Astrocyte of the cerebellum (primary cell): ENCODE measurements around the gene ZNF793.

Experiments used
- DNase-seq: peaks from one replicate; pipeline ENCODE4 v3.0.0-alpha.2; 2011; ENCODE audit warnings: low read depth
- H3K4me3 ChIP-seq: 2 replicates; pipeline ENCODE4 v1.5.1; 2011; ENCODE audit warnings: mild to moderate bottlenecking, low read depth, low read length, moderate library complexity
- in situ Hi-C: cut with HindIII; loops from 2 replicates; pipeline ENCODE4 v1.10.0; 2017; ENCODE audit warnings: low sequenced_read_pairs
- TF ChIP-seq, protein P1 (sequence below): IDR thresholded peaks from 2 replicates; pipeline ENCODE4 v1.5.1; 2012; ENCODE audit warnings: low read length, low read depth, moderate library complexity, mild to moderate bottlenecking; ENCODE audit errors: missing control alignments

ZNF793 gene

DNA sequence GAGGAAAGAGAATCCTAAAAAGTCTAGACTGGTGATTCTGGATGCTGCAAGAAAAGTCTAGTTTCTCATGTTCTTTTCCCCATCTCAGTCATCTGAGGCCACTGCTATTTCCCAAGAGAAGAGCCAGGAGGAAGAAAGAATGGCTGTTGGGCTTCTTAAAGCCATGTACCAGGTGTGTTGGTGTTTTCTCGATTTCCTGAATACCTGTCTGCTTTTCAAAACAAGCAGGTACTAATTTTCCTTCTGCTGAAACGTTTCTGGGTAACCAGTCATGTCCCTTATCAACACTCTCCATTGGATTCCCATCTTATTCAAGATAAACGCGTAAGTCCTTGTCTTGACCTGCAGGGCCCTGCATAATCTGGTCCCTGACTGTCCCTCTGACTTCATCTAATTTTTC is 36.5 kb upstream of the ZNF793 start:
- DNase-seq: no peak
- TF ChIP-seq, protein P1, sequence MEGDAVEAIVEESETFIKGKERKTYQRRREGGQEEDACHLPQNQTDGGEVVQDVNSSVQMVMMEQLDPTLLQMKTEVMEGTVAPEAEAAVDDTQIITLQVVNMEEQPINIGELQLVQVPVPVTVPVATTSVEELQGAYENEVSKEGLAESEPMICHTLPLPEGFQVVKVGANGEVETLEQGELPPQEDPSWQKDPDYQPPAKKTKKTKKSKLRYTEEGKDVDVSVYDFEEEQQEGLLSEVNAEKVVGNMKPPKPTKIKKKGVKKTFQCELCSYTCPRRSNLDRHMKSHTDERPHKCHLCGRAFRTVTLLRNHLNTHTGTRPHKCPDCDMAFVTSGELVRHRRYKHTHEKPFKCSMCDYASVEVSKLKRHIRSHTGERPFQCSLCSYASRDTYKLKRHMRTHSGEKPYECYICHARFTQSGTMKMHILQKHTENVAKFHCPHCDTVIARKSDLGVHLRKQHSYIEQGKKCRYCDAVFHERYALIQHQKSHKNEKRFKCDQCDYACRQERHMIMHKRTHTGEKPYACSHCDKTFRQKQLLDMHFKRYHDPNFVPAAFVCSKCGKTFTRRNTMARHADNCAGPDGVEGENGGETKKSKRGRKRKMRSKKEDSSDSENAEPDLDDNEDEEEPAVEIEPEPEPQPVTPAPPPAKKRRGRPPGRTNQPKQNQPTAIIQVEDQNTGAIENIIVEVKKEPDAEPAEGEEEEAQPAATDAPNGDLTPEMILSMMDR: no peak
- in situ Hi-C loops: no loop called here
- H3K4me3 ChIP-seq: peak overlapping the region; percentile 97

DNA sequence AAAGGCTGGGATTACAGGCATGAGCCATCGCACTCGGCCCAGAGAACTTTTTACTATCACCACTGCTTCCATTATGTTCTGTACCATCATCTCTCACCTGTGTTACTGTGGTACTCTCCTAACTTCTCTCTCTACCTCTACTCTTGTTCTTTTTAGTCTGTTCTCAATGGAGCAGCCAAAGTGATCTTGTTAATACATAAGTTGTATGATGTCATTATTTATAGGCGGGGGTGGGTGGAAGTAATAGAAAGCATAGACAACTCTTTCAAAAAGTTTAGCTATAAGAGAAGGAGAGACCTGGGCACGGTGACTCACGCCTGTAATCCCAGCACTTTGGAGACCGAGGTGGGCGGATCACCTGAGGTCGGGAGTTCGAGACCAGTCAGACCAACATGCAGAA is 34.6 kb upstream of the ZNF793 start:
- in situ Hi-C loops: no loop called here
- TF ChIP-seq, protein P1: no peak
- H3K4me3 ChIP-seq: no peak overlapping the region
- no peak for DNase-seq

DNA sequence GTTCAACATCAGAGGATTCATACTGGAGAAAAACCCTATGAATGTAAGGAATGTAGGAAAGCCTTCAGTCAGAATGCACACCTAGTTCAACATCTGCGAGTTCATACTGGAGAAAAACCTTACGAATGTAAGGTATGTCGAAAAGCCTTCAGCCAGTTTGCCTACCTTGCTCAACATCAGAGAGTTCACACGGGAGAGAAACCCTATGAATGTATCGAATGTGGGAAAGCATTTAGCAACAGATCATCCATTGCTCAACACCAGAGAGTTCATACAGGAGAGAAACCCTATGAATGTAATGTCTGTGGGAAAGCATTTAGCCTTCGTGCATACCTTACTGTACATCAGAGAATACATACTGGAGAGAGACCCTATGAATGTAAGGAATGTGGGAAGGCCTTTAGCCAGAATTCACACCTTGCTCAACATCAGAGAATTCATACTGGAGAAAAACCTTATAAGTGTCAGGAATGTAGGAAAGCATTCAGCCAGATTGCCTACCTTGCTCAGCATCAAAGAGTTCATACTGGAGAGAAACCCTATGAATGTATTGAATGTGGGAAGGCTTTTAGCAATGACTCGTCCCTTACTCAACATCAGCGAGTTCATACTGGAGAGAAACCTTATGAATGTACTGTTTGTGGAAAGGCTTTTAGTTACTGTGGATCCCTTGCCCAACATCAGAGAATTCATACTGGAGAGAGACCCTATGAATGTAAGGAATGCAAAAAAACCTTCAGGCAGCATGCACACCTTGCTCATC is 22.2 kb upstream of the ZNF793 start:
- no peak for DNase-seq
- TF ChIP-seq, protein P1: no peak
- in situ Hi-C loops: no loop called here
- no peak overlapping the region for H3K4me3 ChIP-seq

DNA sequence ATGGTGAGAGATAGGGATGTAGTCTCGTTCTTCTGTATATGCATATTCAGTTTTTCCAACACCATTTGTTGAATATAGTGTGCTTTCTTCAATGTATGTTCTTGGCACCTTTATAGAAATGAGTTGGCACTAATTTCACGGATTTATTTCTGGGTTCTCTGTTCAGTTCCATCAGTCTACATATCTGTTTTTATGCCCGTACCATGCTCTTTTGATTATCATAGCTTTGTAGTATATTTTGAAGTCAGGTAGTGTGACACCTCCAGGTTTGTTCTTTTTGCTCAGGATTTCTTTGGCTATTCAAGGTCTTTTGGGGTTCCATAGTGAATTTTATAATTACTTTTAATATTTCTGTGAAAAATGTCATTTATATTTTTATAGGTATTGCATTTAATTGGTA is 14.5 kb upstream of the ZNF793 start:
- H3K4me3 ChIP-seq: no peak overlapping the region
- in situ Hi-C loops: no loop called here
- no peak for DNase-seq
- TF ChIP-seq, protein P1: no peak

DNA sequence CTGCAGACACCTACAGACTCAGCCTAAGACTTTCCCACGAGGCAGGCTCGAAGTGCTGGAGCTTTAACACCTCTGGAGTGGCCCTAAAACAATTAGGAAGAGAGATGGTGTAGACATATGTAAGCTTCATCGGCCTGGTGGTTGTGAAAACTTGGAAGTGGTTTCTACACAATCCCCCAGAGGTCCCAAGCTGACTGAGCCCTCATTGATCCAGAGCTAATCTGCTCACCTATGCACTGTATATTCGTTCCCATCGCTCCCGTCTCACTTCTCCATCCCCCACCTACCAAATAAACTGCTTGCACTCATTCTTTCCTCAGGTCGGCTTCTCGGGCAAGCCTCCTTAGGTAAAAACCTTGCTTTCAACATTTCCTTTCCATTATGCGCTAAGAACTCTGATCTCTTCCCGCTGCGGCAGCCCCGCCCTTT is 767 bp upstream of the ZNF793 start:
- TF ChIP-seq, protein P1: no peak
- in situ Hi-C loops: no loop called here
- no peak for DNase-seq
- peak overlapping the region; percentile 69 for H3K4me3 ChIP-seq

DNA sequence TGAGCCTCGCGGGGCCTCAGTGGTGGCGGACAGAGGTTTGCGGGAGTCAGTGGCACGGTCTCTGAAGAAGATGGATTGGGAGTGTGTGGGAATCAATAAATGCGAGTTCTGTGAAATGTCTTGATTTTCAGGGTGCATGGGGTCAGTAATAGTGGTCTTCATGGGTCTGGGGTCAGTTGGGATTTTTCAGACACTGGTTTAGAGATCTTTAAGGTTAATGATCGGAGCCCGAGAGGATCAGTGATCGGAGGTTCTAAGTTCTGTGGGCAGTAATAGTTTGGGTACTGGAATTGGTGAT is 377 bp downstream of the ZNF793 start:
- in situ Hi-C loops: no loop called here
- TF ChIP-seq, protein P1: no peak
- H3K4me3 ChIP-seq: peak overlapping the region; percentile 69
- DNase-seq: no peak
